Breast epithelium (tissue), 3 donors: ENCODE measurements around the gene MYD88.

Experiments
- POLR2A ChIP-seq: fragments of 450-650 bp; IDR thresholded peaks from one replicate; pipeline ENCODE4 v1.6.1; 2016; ENCODE audit warnings: antibody characterized with exemption, mild to moderate bottlenecking, moderate library complexity
- POLR2AphosphoS5 ChIP-seq, 3 donors: sonication (generic); formaldehyde crosslinking; IDR thresholded peaks; one replicate each; pipeline ENCODE4 v1.6.1; 2017; ENCODE audit warnings: antibody characterized with exemption in 3 of 3
- TF ChIP-seq, protein P1 (sequence below), 3 donors: fragments of 450-650 bp; IDR thresholded peaks; one replicate each; pipeline ENCODE4 v1.5.1; 2016 to 2017; ENCODE audit warnings: antibody characterized with exemption in 3 of 3, mild to moderate bottlenecking in 3 of 3, moderate library complexity in 3 of 3

DNA sequence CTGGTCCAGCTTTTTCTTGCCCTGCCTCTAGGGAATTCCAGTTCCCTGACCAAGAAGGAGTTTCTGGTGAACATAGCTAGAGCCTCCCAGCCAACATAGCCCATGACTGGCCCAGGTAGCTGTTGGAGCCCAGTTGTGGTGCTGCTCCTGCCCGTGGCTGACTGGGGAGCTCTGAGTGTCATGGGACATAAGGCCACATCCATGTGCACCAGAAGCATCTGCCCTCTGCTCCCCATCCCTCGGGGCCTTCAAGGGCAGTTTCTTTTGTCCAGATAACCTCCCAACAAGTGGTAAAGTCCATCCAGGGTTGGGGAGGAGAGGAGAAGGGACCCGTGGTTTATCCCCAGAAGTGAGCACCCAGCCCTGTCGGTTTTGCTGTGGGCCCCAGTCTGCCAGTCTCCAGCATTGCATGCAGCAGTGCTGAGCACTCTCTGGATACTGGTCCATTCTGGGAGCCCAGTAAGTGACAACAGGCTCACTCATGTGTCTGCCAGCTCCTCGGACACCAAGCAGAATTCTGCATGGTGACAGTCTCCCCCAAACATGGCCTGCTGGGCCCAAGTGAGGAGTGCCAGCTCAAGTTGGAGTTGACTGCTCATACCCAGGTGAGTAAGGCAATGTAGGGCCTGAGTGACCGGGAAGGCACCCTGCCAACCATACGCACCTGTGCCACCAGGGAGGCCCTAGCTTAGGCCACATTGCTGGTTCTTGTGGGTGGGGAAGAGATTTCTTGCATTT, 30.4 kb upstream of the MYD88 start:
- TF ChIP-seq, protein P1, sequence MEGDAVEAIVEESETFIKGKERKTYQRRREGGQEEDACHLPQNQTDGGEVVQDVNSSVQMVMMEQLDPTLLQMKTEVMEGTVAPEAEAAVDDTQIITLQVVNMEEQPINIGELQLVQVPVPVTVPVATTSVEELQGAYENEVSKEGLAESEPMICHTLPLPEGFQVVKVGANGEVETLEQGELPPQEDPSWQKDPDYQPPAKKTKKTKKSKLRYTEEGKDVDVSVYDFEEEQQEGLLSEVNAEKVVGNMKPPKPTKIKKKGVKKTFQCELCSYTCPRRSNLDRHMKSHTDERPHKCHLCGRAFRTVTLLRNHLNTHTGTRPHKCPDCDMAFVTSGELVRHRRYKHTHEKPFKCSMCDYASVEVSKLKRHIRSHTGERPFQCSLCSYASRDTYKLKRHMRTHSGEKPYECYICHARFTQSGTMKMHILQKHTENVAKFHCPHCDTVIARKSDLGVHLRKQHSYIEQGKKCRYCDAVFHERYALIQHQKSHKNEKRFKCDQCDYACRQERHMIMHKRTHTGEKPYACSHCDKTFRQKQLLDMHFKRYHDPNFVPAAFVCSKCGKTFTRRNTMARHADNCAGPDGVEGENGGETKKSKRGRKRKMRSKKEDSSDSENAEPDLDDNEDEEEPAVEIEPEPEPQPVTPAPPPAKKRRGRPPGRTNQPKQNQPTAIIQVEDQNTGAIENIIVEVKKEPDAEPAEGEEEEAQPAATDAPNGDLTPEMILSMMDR (IDR thresholded peaks at IDR 0.05) = no peak
- TF ChIP-seq POLR2A (no peak), POLR2AphosphoS5 (IDR thresholded peaks at IDR 0.05) (no peak)
